HCT116 (cell line): ENCODE data around the gene INF2. TPM values are rescaled to one million over a fixed set of nuclear protein-coding genes. Genes with fewer than 3 reads are reported as not detected.

Experiments used
- ATAC-seq: fragments of 200-7000 bp; cut with Tn5 transposase; 2 replicates; pipeline ENCODE4 v1.9.1; 2020; ENCODE audit warnings: mild to moderate bottlenecking, moderate library complexity
- BruUV-seq: library from RNA; stranded (reverse); fragments of 400-500 nt; replicated peaks from 2 replicates; lab custom pipeline; 2021; lab: Mats Ljungman, UMichigan
- CTCF ChIA-PET: fragments of 300-600 bp; sonication (Branson Sonifier 250); formaldehyde crosslinking; loops from one replicate; lab custom pipeline; 2021; ENCODE audit warnings: antibody characterized with exemption; lab: Charles Lee
- POLR2A ChIA-PET: fragments of 300-600, 350-600 bp; sonication (Branson Sonifier 250); formaldehyde crosslinking; loops from one replicate; lab custom pipeline; 2021; ENCODE audit warnings: antibody characterized with exemption; lab: Charles Lee
- RAD21 ChIA-PET, 2 experiments: fragments of 300-600 bp; sonication (Branson Sonifier 250); formaldehyde crosslinking; loops; one replicate each; lab custom pipeline; 2023; ENCODE audit warnings: low total read pairs in 2 of 2; ENCODE audit not compliant: uncharacterized antibody in 2 of 2, unreplicated experiment in 2 of 2, low non-redundant PET in 1 of 2; lab: Charles Lee
- DNase-seq: peaks from one replicate; pipeline ENCODE4 v3.0.0-alpha.2; 2010; ENCODE audit warnings: low read depth, low spot score
- H2AFZ ChIP-seq: fragments of 200-600 bp; shearing (Covaris generic), sonication (generic); 2 replicates; pipeline ENCODE4 v1.6.1; 2017; ENCODE audit warnings: low read depth, mixed run types, mixed read lengths, antibody characterized with exemption, low read length; ENCODE audit not compliant: poor library complexity, severe bottlenecking
- H3K27ac ChIP-seq: 2 replicates; pipeline ENCODE4 v1.5.1; 2012; ENCODE audit warnings: low read depth, low read length
- H3K27me3 ChIP-seq: fragments of 200-600 bp; sonication (generic); 2 replicates; pipeline ENCODE4 v1.6.1; 2016; ENCODE audit warnings: mixed run types, low read length, mixed read lengths; ENCODE audit not compliant: insufficient read depth
- H3K36me3 ChIP-seq, 2 experiments: fragments of 200-500 bp in 1 of 2; fragments of 200-600 bp in 1 of 2; sonication (Bioruptor generic) in 1 of 2; sonication (generic) in 1 of 2; 2 replicates each; pipeline versions ENCODE4 v1.5.1 to v1.6.1; 2014 to 2016; ENCODE audit warnings: low read length in 2 of 2, inconsistent platforms in 1 of 2, mixed read lengths in 1 of 2, mixed run types in 1 of 2; ENCODE audit not compliant: insufficient read depth in 2 of 2, control insufficient read depth in 1 of 2
- H3K4me1 ChIP-seq, 2 experiments: fragments of 200-600 bp in 1 of 2; sonication (generic) in 1 of 2; 2 replicates each; pipeline versions ENCODE4 v1.5.1 to v1.6.1; 2012 to 2017; ENCODE audit warnings: low read length in 2 of 2, inconsistent platforms in 1 of 2, mild to moderate bottlenecking in 1 of 2, mixed read lengths in 1 of 2, mixed run types in 1 of 2, moderate library complexity in 1 of 2; ENCODE audit not compliant: insufficient read depth in 2 of 2, control insufficient read depth in 1 of 2
- H3K4me2 ChIP-seq: fragments of 200-600 bp; sonication (generic); 2 replicates; pipeline ENCODE4 v1.6.1; 2017; ENCODE audit warnings: mixed run types, low read length, mixed read lengths
- H3K4me3 ChIP-seq, 2 experiments: fragments of 200-600 bp in 1 of 2; sonication (generic) in 1 of 2; replicated peaks in 1 of 2; 2 replicates each; pipeline ENCODE4 v1.5.1; 2011 to 2016; ENCODE audit warnings: low read length in 2 of 2, control low read depth in 1 of 2, low read depth in 1 of 2, mild to moderate bottlenecking in 1 of 2, mixed read lengths in 1 of 2, mixed run types in 1 of 2
- H3K79me2 ChIP-seq: fragments of 200-600 bp; sonication (generic); 2 replicates; pipeline ENCODE4 v1.6.1; 2017; ENCODE audit warnings: mild to moderate bottlenecking, mixed run types, low read length, moderate library complexity, mixed read lengths; ENCODE audit not compliant: insufficient read depth
- H3K9ac ChIP-seq: fragments of 200-600 bp; sonication (generic); 2 replicates; pipeline ENCODE4 v1.6.1; 2016; ENCODE audit warnings: low read length, mixed read lengths
- H3K9me2 ChIP-seq: fragments of 200-600 bp; sonication (generic), shearing (Covaris generic); 2 replicates; pipeline ENCODE4 v1.6.1; 2017; ENCODE audit warnings: mixed run types, mild to moderate bottlenecking, moderate library complexity; ENCODE audit not compliant: insufficient read depth
- H3K9me3 ChIP-seq, 2 experiments: fragments of 200-500 bp in 1 of 2; fragments of 200-600 bp in 1 of 2; sonication (Bioruptor generic) in 1 of 2; sonication (generic) in 1 of 2; 2 replicates each; pipeline ENCODE4 v1.6.1; 2014 to 2017; ENCODE audit warnings: low read length in 2 of 2, mixed read lengths in 2 of 2, inconsistent platforms in 1 of 2, low read depth in 1 of 2, mild to moderate bottlenecking in 1 of 2, mixed run types in 1 of 2, moderate library complexity in 1 of 2; ENCODE audit not compliant: control insufficient read depth in 1 of 2, insufficient read depth in 1 of 2
- H4K20me1 ChIP-seq: fragments of 200-600 bp; sonication (generic), shearing (Covaris generic); 2 replicates; pipeline ENCODE4 v1.6.1; 2017; ENCODE audit warnings: mixed run types, mild to moderate bottlenecking, moderate library complexity; ENCODE audit not compliant: insufficient read depth
- CBX3 ChIP-seq: IDR thresholded peaks from 2 replicates; pipeline ENCODE4 v1.6.1; 2012; ENCODE audit warnings: low read depth
- CEBPB ChIP-seq: IDR thresholded peaks from 2 replicates; pipeline ENCODE4 v1.6.1; 2012; ENCODE audit warnings: low read depth
- CTCF ChIP-seq, 3 experiments: fragments of 200-600 bp in 1 of 3; sonication (generic) in 1 of 3; IDR thresholded peaks in 2 of 3; conservative IDR thresholded peaks in 1 of 3; 2 replicates each; pipeline ENCODE4 v1.5.1; 2012 to 2017; ENCODE audit warnings: low read depth in 2 of 3, low read length in 2 of 3, antibody characterized with exemption in 1 of 3, borderline replicate concordance in 1 of 3, control low read depth in 1 of 3, mild to moderate bottlenecking in 1 of 3, mixed read lengths in 1 of 3, mixed run types in 1 of 3, moderate library complexity in 1 of 3; ENCODE audit not compliant: insufficient read depth in 1 of 3
- EZH2phosphoT487 ChIP-seq: fragments of 200-600 bp; IDR thresholded peaks from 2 replicates; pipeline ENCODE4 v1.6.1; 2018; ENCODE audit warnings: antibody characterized with exemption, borderline replicate concordance
- POLR2AphosphoS5 ChIP-seq: IDR thresholded peaks from 2 replicates; pipeline ENCODE4 v1.6.1; 2011; ENCODE audit warnings: mild to moderate bottlenecking, low read depth, low read length, moderate library complexity
- SP1 ChIP-seq: IDR thresholded peaks from 2 replicates; pipeline ENCODE4 v1.6.1; 2012; ENCODE audit warnings: low read depth
- SRF ChIP-seq: IDR thresholded peaks from 2 replicates; pipeline ENCODE4 v1.6.1; 2012; ENCODE audit warnings: low read depth
- intact Hi-C: fragments of 100-400 bp; cut with micrococcal nuclease; formaldehyde crosslinking; loops from 2 replicates; pipeline ENCODE4 v1.10.0; 2022
- total RNA-seq: library from RNA; stranded (reverse); gene quantifications from one replicate; pipeline ENCODE4 v1.2.1, GENCODE V29; 2021; ENCODE audit not compliant: unreplicated experiment
- TF ChIP-seq, protein P1 (sequence below): IDR thresholded peaks from 2 replicates; pipeline ENCODE4 v1.6.1; 2011; ENCODE audit warnings: mild to moderate bottlenecking, low read length, moderate library complexity; ENCODE audit not compliant: insufficient replicate concordance; ENCODE audit errors: extremely low read depth

The INF2 gene
- total RNA-seq, 1 experiment from 2014 or later, result 95.8 TPM

DNA sequence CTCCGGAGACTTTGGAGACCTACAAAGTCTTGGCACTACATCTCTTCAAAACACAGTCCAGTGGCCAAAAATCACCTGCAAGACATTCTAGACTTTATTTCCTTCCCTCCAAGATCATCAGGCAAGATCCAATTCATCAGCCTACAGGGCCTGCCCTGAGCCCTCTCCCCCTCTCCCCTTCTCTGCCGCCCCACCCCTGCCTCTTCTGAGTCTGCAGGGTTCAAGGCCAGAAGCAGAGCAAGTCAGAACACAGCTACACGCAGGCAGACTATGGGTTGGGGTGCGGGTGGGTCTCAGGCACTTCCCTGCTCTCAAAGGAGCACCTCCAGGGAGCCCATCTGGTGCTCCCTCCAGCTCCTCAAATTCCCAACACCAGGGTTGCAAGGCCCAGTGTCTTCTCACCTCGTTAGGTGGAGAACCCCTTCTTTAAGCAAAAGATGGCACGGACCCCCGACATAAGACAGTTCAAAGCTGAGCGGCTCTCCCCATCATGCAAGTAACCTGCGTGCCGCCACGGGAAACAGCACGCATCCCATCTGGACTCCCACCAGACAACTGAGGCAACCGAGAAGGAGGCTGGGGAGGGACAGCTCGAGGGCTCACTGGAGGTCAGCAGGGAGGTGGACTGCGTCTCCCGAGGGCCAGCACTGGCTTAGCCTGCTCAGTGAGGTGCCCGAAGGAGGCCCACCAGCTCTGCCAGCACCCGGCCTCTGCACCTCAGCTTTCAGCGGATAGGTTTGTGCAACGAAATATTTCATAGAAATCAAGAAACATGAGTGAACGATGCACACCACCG, 5.6 kb upstream of the INF2 start:
- no peak overlapping the region for H2AFZ ChIP-seq
- intact Hi-C loops, result no loop called here
- H3K4me3 ChIP-seq, result no peak overlapping the region
- no peak overlapping the region for H3K4me2 ChIP-seq
- H3K36me3 ChIP-seq, result no peaks in the 10 kb centered on the region
- ATAC-seq (no peak), DNase-seq (no peak)
- RAD21 ChIA-PET, result no interaction called here
- TF ChIP-seq CBX3 (no peak), CTCF (IDR thresholded peaks at IDR 0.05 in 2 of 3, conservative IDR thresholded peaks at IDR 0.05 in 1 of 3; ENCODE audit: borderline replicate concordance in 1 of 3, insufficient read depth in 1 of 3, low read depth in 2 of 3, low read length in 2 of 3) (no peak), EZH2phosphoT487 (no peak), SRF (no peak), CEBPB (no peak)
- H3K27me3 ChIP-seq, result no peaks in the 10 kb centered on the region
- no peaks in the 10 kb centered on the region for H3K9me2 ChIP-seq
- H3K4me1 ChIP-seq, result peaks cover 70 to 80% of the 10 kb centered on the region in 2 experiments
- POLR2A ChIA-PET, result no interaction called here
- no peak overlapping the region for H3K9ac ChIP-seq
- H4K20me1 ChIP-seq, result no peaks in the 10 kb centered on the region
- H3K9me3 ChIP-seq, result no peaks in the 10 kb centered on the region
- CTCF ChIA-PET, result interaction anchor here (1.0 to 1.3 kb wide), 2 partner anchors 18 to 143 kb away, joined by 3 read pairs; no protein-coding TSS in a partner anchor
- no TSS peak for BruUV-seq
- H3K27ac ChIP-seq, result no peak overlapping the region
- H3K79me2 ChIP-seq, result no peaks in the 10 kb centered on the region

DNA sequence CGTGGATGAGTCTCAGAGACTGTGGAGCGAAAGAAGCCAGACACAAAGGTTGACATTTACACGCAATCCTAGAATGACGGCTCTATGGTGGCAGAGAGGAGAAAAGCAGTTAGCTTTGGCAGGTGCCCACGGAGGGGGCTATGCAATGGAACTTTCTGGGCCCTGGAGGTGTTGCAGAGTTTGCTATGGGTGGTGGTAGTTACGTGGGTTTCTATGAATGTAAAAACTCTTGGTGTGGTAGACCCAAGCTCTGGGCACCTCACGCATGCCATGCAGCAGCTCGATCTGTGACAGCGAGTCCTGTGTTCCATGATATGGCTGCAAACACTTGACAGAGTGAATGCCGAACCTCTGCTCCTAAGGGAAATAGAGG, 5.0 kb upstream of the INF2 start:
- TF ChIP-seq POLR2AphosphoS5 (no peak), SP1 (no peak)
- TF ChIP-seq, protein P1, sequence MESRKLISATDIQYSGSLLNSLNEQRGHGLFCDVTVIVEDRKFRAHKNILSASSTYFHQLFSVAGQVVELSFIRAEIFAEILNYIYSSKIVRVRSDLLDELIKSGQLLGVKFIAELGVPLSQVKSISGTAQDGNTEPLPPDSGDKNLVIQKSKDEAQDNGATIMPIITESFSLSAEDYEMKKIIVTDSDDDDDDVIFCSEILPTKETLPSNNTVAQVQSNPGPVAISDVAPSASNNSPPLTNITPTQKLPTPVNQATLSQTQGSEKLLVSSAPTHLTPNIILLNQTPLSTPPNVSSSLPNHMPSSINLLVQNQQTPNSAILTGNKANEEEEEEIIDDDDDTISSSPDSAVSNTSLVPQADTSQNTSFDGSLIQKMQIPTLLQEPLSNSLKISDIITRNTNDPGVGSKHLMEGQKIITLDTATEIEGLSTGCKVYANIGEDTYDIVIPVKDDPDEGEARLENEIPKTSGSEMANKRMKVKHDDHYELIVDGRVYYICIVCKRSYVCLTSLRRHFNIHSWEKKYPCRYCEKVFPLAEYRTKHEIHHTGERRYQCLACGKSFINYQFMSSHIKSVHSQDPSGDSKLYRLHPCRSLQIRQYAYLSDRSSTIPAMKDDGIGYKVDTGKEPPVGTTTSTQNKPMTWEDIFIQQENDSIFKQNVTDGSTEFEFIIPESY, result no peak
- ChIA-PET RAD21 (no interaction called here), POLR2A (no interaction called here), CTCF (interaction anchor here (1.0 to 1.3 kb wide), 2 partner anchors 18 to 142 kb away, joined by 3 read pairs; no protein-coding TSS in a partner anchor)
- Histone ChIP-seq H2AFZ (no peak overlapping the region), H3K27ac (no peak overlapping the region), H3K4me2 (no peak overlapping the region), H3K36me3 (no peaks in the 10 kb centered on the region), H3K27me3 (no peaks in the 10 kb centered on the region), H3K9me3 (no peaks in the 10 kb centered on the region), H4K20me1 (no peaks in the 10 kb centered on the region), H3K9ac (no peak overlapping the region), H3K4me3 (no peak overlapping the region), H3K9me2 (no peaks in the 10 kb centered on the region), H3K4me1 (peaks cover 67 to 79% of the 10 kb centered on the region in 2 experiments), H3K79me2 (no peaks in the 10 kb centered on the region)
- DNase-seq, result no peak
- ATAC-seq, result no peak
- intact Hi-C loops, result no loop called here
- no TSS peak for BruUV-seq
